ENCODE results near the gene LBX2.

The LBX2 gene

GRCh38 chr2:74530239-74531187 is 31.1 kb upstream of the LBX2 start:
- H3K36me3 ChIP-seq (ENCODE audit: insufficient read depth, low read length) = peaks cover 10% of the 10 kb centered on the region
- no peaks in the 10 kb centered on the region for H3K9me3 ChIP-seq (ENCODE audit: control insufficient read depth, insufficient read depth, low read length)
- H3K4me1 ChIP-seq (ENCODE audit: insufficient read depth, low read length) = peaks cover 18% of the 10 kb centered on the region

GRCh38 chr2:74529357-74530238 is 30.2 kb upstream of the LBX2 start, which contains the start of the genes AUP1 and HTRA2:
AUP1 (minus strand) TSS chr2:74529706; CDS start chr2:74529629, 77 bp downstream.
HTRA2 (plus strand) TSS chr2:74529933; CDS start chr2:74530007, 74 bp downstream.
- Histone ChIP-seq H3K4me1 (ENCODE audit: insufficient read depth, low read length) (peaks cover 19% of the 10 kb centered on the region), H3K9ac (ENCODE audit: low read depth, low read length) (peak within 1 kb of the TSS; percentile 99), H3K36me3 (ENCODE audit: insufficient read depth, low read length) (peaks cover 10% of the 10 kb centered on the region), H3K9me3 (ENCODE audit: control insufficient read depth, insufficient read depth, low read length) (no peaks in the 10 kb centered on the region)

More at GRCh38 chr2:74530239-74531187, 31.1 kb upstream of the LBX2 start:
- peak overlapping the region; percentile 99 for H3K9ac ChIP-seq (ENCODE audit: low read depth, low read length)

GRCh38 chr2:74528600-74529356 is 29.4 kb upstream of the LBX2 start:
- Histone ChIP-seq H3K9ac (ENCODE audit: low read depth, low read length) (peak overlapping the region; percentile 99), H3K4me1 (ENCODE audit: insufficient read depth, low read length) (peaks cover 19% of the 10 kb centered on the region), H3K9me3 (ENCODE audit: control insufficient read depth, insufficient read depth, low read length) (no peaks in the 10 kb centered on the region), H3K36me3 (ENCODE audit: insufficient read depth, low read length) (peaks cover 10% of the 10 kb centered on the region)

GRCh38 chr2:74527741-74528140 is 28.3 kb upstream of the LBX2 start:
- peaks cover 19% of the 10 kb centered on the region for H3K4me1 ChIP-seq (ENCODE audit: insufficient read depth, low read length)
- no peak overlapping the region for H3K9ac ChIP-seq (ENCODE audit: low read depth, low read length)
- peaks cover 10% of the 10 kb centered on the region for H3K36me3 ChIP-seq (ENCODE audit: insufficient read depth, low read length)
- no peaks in the 10 kb centered on the region for H3K9me3 ChIP-seq (ENCODE audit: control insufficient read depth, insufficient read depth, low read length)

- Histone ChIP-seq H3K36me3 (ENCODE audit: insufficient read depth, low read length) (peaks cover 10% of the 10 kb centered on the region), H3K9ac (ENCODE audit: low read depth, low read length) (no peak overlapping the region), H3K9me3 (ENCODE audit: control insufficient read depth, insufficient read depth, low read length) (no peaks in the 10 kb centered on the region), H3K4me1 (ENCODE audit: insufficient read depth, low read length) (peaks cover 19% of the 10 kb centered on the region)
These were observed 27.3 kb upstream of the LBX2 start for GRCh38 chr2:74526649-74527230.

GRCh38 chr2:74525717-74526648 is 26.6 kb upstream of the LBX2 start, which contains the start of gene DQX1:
DQX1 (minus strand) TSS chr2:74526231; CDS start chr2:74525729, 502 bp downstream.
- Histone ChIP-seq H3K9ac (ENCODE audit: low read depth, low read length) (no peak within 1 kb of the TSS), H3K9me3 (ENCODE audit: control insufficient read depth, insufficient read depth, low read length) (no peaks in the 10 kb centered on the region), H3K4me1 (ENCODE audit: insufficient read depth, low read length) (peaks cover 19% of the 10 kb centered on the region), H3K36me3 (ENCODE audit: insufficient read depth, low read length) (peaks cover 10% of the 10 kb centered on the region)

- no peak overlapping the region for H3K9ac ChIP-seq (ENCODE audit: low read depth, low read length)
- no peaks in the 10 kb centered on the region for H3K9me3 ChIP-seq (ENCODE audit: control insufficient read depth, insufficient read depth, low read length)
These were observed 25.7 kb upstream of the LBX2 start for GRCh38 chr2:74524955-74525716.

GRCh38 chr2:74524005-74524404 is 24.6 kb upstream of the LBX2 start:
- Histone ChIP-seq H3K9me3 (ENCODE audit: control insufficient read depth, insufficient read depth, low read length) (no peaks in the 10 kb centered on the region), H3K9ac (ENCODE audit: low read depth, low read length) (no peak overlapping the region), H3K36me3 (ENCODE audit: insufficient read depth, low read length) (peaks cover 10% of the 10 kb centered on the region), H3K4me1 (ENCODE audit: insufficient read depth, low read length) (peaks cover 16% of the 10 kb centered on the region)

More at GRCh38 chr2:74524955-74525716, 25.7 kb upstream of the LBX2 start:
- peaks cover 16% of the 10 kb centered on the region for H3K4me1 ChIP-seq (ENCODE audit: insufficient read depth, low read length)
- peaks cover 10% of the 10 kb centered on the region for H3K36me3 ChIP-seq (ENCODE audit: insufficient read depth, low read length)

GRCh38 chr2:74522516-74522915 is 23.1 kb upstream of the LBX2 start:
- H3K9me3 ChIP-seq (ENCODE audit: control insufficient read depth, insufficient read depth, low read length) = no peaks in the 10 kb centered on the region
- peaks cover 5% of the 10 kb centered on the region; the same call in 1 of the 2 replicates for H3K36me3 ChIP-seq (ENCODE audit: insufficient read depth, low read length)
- no peak overlapping the region for H3K9ac ChIP-seq (ENCODE audit: low read depth, low read length)
- peaks cover 7% of the 10 kb centered on the region; the same call in 1 of the 2 replicates for H3K4me1 ChIP-seq (ENCODE audit: insufficient read depth, low read length)

GRCh38 chr2:74516650-74517049 is 17.2 kb upstream of the LBX2 start:
- Histone ChIP-seq H3K9me3 (ENCODE audit: control insufficient read depth, insufficient read depth, low read length) (peaks cover 6% of the 10 kb centered on the region; the same call in 1 of the 2 replicates), H3K36me3 (ENCODE audit: insufficient read depth, low read length) (no peaks in the 10 kb centered on the region), H3K9ac (ENCODE audit: low read depth, low read length) (no peak overlapping the region), H3K4me1 (ENCODE audit: insufficient read depth, low read length) (no peaks in the 10 kb centered on the region; the same call in 1 of the 2 replicates)

GRCh38 chr2:74515981-74516633 is 16.7 kb upstream of the LBX2 start:
- Histone ChIP-seq H3K4me1 (ENCODE audit: insufficient read depth, low read length) (no peaks in the 10 kb centered on the region; the same call in 1 of the 2 replicates), H3K9ac (ENCODE audit: low read depth, low read length) (peak overlapping the region; percentile 37; the same call in 1 of the 2 replicates), H3K36me3 (ENCODE audit: insufficient read depth, low read length) (no peaks in the 10 kb centered on the region), H3K9me3 (ENCODE audit: control insufficient read depth, insufficient read depth, low read length) (peaks cover 6% of the 10 kb centered on the region; the same call in 1 of the 2 replicates)

All from ES-I3 (cell line).